ENCODE results near the gene MRPL18.

DNA sequence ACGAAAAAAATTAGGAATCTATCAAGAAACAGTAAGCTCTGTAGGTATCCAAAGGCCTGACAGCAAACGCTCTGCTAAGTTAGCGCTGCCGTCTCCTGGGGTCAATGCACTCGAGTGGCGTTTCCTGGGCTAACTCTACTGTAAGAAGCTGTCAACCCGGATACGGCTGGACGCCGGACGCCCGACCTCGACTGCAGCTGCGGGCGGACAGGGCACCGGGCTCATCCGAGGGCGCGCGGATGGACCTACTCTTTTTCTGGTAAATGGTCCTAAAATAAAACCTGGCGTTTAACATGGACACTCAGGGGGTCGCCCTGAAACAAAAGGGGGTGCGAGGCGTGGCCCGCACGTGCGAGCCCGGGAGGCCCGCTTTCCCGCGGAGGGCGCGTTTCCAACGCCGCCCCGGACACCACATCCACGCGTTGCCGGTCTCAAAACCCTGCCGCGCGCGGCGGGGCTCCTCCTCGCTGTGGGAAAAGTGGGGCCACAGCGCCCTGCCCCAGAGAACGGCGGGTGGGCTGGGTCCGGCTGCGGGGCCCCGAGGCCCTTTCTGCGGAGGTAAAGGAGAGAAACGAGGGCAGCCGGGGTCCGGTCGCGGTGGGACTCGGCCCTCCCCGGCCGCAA is 1.4 kb upstream of the MRPL18 start:
- TF ChIP-seq, protein P1, sequence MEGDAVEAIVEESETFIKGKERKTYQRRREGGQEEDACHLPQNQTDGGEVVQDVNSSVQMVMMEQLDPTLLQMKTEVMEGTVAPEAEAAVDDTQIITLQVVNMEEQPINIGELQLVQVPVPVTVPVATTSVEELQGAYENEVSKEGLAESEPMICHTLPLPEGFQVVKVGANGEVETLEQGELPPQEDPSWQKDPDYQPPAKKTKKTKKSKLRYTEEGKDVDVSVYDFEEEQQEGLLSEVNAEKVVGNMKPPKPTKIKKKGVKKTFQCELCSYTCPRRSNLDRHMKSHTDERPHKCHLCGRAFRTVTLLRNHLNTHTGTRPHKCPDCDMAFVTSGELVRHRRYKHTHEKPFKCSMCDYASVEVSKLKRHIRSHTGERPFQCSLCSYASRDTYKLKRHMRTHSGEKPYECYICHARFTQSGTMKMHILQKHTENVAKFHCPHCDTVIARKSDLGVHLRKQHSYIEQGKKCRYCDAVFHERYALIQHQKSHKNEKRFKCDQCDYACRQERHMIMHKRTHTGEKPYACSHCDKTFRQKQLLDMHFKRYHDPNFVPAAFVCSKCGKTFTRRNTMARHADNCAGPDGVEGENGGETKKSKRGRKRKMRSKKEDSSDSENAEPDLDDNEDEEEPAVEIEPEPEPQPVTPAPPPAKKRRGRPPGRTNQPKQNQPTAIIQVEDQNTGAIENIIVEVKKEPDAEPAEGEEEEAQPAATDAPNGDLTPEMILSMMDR (optimal IDR thresholded peaks at IDR 0.05 in 1 of 3, IDR thresholded peaks at IDR 0.05 in 1 of 3, conservative IDR thresholded peaks at IDR 0.05 in 1 of 3; ENCODE audit: extremely low read depth in 1 of 3, insufficient read depth in 2 of 3, low read length in 3 of 3), result no peak
- TF ChIP-seq EZH2 (IDR thresholded peaks at IDR 0.05; ENCODE audit: low read length), result no peak
